Measurements from ENCODE around the gene ADRA2B. TPM values are rescaled to one million over a fixed set of nuclear protein-coding genes. Genes with fewer than 3 reads are reported as not detected.

The ADRA2B gene
- total RNA-seq, 1 experiment from 2014 or later = 4.7 TPM

- H3K4me1 Mint-ChIP-seq = peaks cover 31% of the 10 kb centered on the region
- TF ChIP-seq ERG (CRISPR knock-in tag; IDR thresholded peaks at IDR 0.05) (no peak), STAT6 (CRISPR knock-in tag; conservative IDR thresholded peaks at IDR 0.05; ENCODE audit: low read depth) (no peak), MAX (CRISPR knock-in tag; IDR thresholded peaks at IDR 0.05) (no peak), ZNF423 (CRISPR knock-in tag; IDR thresholded peaks at IDR 0.05) (peak; percentile 62), IRF2 (CRISPR knock-in tag; IDR thresholded peaks at IDR 0.05; ENCODE audit: borderline replicate concordance, low read depth) (no peak)
- no peaks in the 10 kb centered on the region for H3K9me3 Mint-ChIP-seq
- no peaks in the 10 kb centered on the region for H3K36me3 Mint-ChIP-seq
- H3K27me3 Mint-ChIP-seq (ENCODE audit: low read depth) = peaks cover 4% of the 10 kb centered on the region; the same call in 1 of the 2 replicates
- no peak for DNase-seq (ENCODE audit: low spot score)
- ATAC-seq = peak; percentile 9
- POLR2A ChIA-PET = interaction anchor here (0.7 to 0.9 kb wide), 3 partner anchors 14 to 183 kb away, joined by 3 to 6 read pairs (median 3); partner anchors contain the start of genes ASTL and NCAPH
- peak overlapping the region; percentile 37 for H3K27ac Mint-ChIP-seq
- no peak overlapping the region for H3K4me3 Mint-ChIP-seq
- CTCF ChIA-PET = interaction anchor here (0.6 to 3.1 kb wide), 10 partner anchors 10 to 160 kb away, joined by 3 to 19 read pairs (median 6); partner anchors contain the start of genes ADRA2B and ASTL
Measured at GRCh38 chr2:96152304-96153161, 36.2 kb upstream of the ADRA2B start.

- Mint-ChIP-seq H3K36me3 (no peaks in the 10 kb centered on the region), H3K4me3 (no peak overlapping the region), H3K27me3 (ENCODE audit: low read depth) (peaks cover 12% of the 10 kb centered on the region), H3K27ac (no peak overlapping the region), H3K9me3 (no peaks in the 10 kb centered on the region), H3K4me1 (peaks cover 31% of the 10 kb centered on the region)
- CTCF ChIA-PET = interaction anchor here (1.3 to 3.1 kb wide), 7 partner anchors 10 to 159 kb away, joined by 4 to 19 read pairs (median 7); partner anchors contain the start of gene ASTL
- ATAC-seq (no peak), DNase-seq (ENCODE audit: low spot score) (no peak)
- POLR2A ChIA-PET = interaction anchor here (0.7 to 0.9 kb wide), 2 partner anchors 14 to 184 kb away, joined by 3 read pairs; partner anchors contain the start of gene NCAPH
- TF ChIP-seq JUN (CRISPR knock-in tag; IDR thresholded peaks at IDR 0.05) (no peak), FOXK1 (CRISPR knock-in tag; IDR thresholded peaks at IDR 0.05) (no peak), ZSCAN18 (CRISPR knock-in tag; IDR thresholded peaks at IDR 0.05) (no peak), MXD4 (CRISPR knock-in tag; IDR thresholded peaks at IDR 0.05; ENCODE audit: borderline replicate concordance) (no peak), ZNF138 (CRISPR knock-in tag; conservative IDR thresholded peaks at IDR 0.05) (no peak), NFYB (CRISPR knock-in tag; conservative IDR thresholded peaks at IDR 0.05; ENCODE audit: low read depth) (no peak), CDX4 (CRISPR knock-in tag; IDR thresholded peaks at IDR 0.05; ENCODE audit: borderline replicate concordance) (no peak), ATF1 (CRISPR knock-in tag; IDR thresholded peaks at IDR 0.05) (no peak), TP53 (CRISPR knock-in tag; IDR thresholded peaks at IDR 0.05) (no peak), IRF1 (CRISPR knock-in tag; IDR thresholded peaks at IDR 0.05) (no peak), SMAD4 (CRISPR knock-in tag; IDR thresholded peaks at IDR 0.05) (no peak), FOXJ3 (CRISPR knock-in tag; IDR thresholded peaks at IDR 0.05; ENCODE audit: borderline replicate concordance) (no peak), CTCF (IDR thresholded peaks at IDR 0.05) (no peak), MAX (CRISPR knock-in tag; IDR thresholded peaks at IDR 0.05) (no peak)
Measured at GRCh38 chr2:96151595-96152303, 35.4 kb upstream of the ADRA2B start.

All from WTC11 (cell line).